Endothelial cell of umbilical vein (primary cell): ENCODE data around the gene HCAR3.
"Not testable (repeated sequence)": the region's sequence is repeated elsewhere in the genome, so short reads cannot be mapped to it uniquely, and the experiment has no call there.

ENCODE experiments used
- EZH2 ChIP-seq: IDR thresholded peaks from 2 replicates; pipeline ENCODE4 v1.6.1; 2012; ENCODE audit warnings: borderline replicate concordance, low read depth, mild to moderate bottlenecking, moderate library complexity, low read length, inconsistent platforms; ENCODE audit not compliant: severe bottlenecking
- FOS ChIP-seq: IDR thresholded peaks from 2 replicates; pipeline ENCODE4 v1.6.1; 2011; ENCODE audit warnings: mild to moderate bottlenecking, low read length, moderate library complexity, borderline replicate concordance; ENCODE audit not compliant: insufficient read depth
- GATA2 ChIP-seq: IDR thresholded peaks from 2 replicates; pipeline ENCODE4 v1.7.0; 2011; ENCODE audit warnings: low read depth, mild to moderate bottlenecking, moderate library complexity, mixed read lengths, low read length; ENCODE audit not compliant: insufficient read length, insufficient read depth
- JUN ChIP-seq: IDR thresholded peaks from 2 replicates; pipeline ENCODE4 v1.6.1; 2011; ENCODE audit warnings: borderline replicate concordance, low read depth; ENCODE audit not compliant: insufficient read length, insufficient read depth
- MYC ChIP-seq: IDR thresholded peaks from one replicate; pipeline ENCODE4 v1.6.1; 2011; ENCODE audit warnings: mild to moderate bottlenecking, low read depth, low read length
- POLR2A ChIP-seq: IDR thresholded peaks from 2 replicates; pipeline ENCODE4 v1.6.1; 2012; ENCODE audit warnings: low read depth, mild to moderate bottlenecking, control low read depth, low read length
- POLR2AphosphoS5 ChIP-seq: IDR thresholded peaks from 2 replicates; pipeline ENCODE4 v1.6.1; 2012; ENCODE audit warnings: low read depth, mild to moderate bottlenecking, control low read depth, low read length, moderate library complexity; ENCODE audit not compliant: insufficient read depth
- TF ChIP-seq, protein P1 (sequence below), 2 donors: IDR thresholded peaks; 1 replicate in 1 of 2; 2 replicates in 1 of 2; pipeline ENCODE4 v1.5.1; 2011; ENCODE audit warnings: low read length in 2 of 2, mild to moderate bottlenecking in 2 of 2, moderate library complexity in 2 of 2, control low read depth in 1 of 2, inconsistent platforms in 1 of 2, low read depth in 1 of 2; ENCODE audit not compliant: insufficient read depth in 1 of 2; ENCODE audit errors: extremely low read depth in 1 of 2

DNA sequence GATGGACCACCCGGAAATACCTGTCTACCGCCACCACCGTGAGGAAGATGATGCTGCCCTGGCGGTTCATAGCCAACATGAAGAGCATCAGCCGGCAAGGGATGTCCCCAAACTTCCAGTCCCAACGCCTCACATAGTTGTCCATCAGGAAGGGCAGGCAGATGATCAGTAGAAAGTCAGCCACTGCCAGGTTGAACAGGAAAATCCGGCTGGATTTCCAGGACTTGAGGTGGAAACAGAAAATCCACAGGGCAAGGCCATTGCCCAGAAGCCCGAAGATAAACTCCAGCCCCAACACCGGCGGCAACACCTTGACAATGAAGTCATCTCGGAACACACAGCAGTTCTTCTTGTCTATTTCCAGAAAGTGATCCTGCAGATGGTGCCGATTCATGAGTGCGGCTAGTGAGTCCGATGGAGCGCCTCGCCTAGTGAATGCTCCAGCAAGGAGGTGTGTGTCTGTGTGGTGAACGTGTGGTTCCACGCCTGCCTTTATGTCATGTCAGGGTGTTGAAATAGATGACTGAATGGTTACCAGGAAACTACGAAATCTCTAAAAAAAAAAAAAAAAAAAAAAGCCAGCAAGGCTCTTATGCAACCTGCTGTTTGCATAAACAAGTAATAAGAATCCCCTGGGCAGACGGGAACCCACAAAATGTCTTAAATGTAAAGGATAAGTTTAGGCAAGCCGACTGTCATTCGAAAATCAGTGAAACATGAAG, 13.6 kb downstream of the HCAR3 start, which contains the start of gene HCAR2:
- TF ChIP-seq POLR2A, POLR2AphosphoS5, EZH2, FOS, MYC, JUN, GATA2: not testable (repeated sequence)
- TF ChIP-seq, protein P1, sequence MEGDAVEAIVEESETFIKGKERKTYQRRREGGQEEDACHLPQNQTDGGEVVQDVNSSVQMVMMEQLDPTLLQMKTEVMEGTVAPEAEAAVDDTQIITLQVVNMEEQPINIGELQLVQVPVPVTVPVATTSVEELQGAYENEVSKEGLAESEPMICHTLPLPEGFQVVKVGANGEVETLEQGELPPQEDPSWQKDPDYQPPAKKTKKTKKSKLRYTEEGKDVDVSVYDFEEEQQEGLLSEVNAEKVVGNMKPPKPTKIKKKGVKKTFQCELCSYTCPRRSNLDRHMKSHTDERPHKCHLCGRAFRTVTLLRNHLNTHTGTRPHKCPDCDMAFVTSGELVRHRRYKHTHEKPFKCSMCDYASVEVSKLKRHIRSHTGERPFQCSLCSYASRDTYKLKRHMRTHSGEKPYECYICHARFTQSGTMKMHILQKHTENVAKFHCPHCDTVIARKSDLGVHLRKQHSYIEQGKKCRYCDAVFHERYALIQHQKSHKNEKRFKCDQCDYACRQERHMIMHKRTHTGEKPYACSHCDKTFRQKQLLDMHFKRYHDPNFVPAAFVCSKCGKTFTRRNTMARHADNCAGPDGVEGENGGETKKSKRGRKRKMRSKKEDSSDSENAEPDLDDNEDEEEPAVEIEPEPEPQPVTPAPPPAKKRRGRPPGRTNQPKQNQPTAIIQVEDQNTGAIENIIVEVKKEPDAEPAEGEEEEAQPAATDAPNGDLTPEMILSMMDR (IDR thresholded peaks at IDR 0.05; ENCODE audit: extremely low read depth in 1 of 2, insufficient read depth in 1 of 2, low read depth in 1 of 2, low read length in 2 of 2) = not testable (repeated sequence)
